Coronary artery (tissue), 2 donors: ENCODE measurements around the gene FBN2.

Experiments used
- DNase-seq: peaks from one replicate; pipeline ENCODE4 v3.0.0-alpha.2; 2017; ENCODE audit warnings: low spot score
- H3K27ac ChIP-seq, 2 donors: fragments of 200-600 bp; sonication (generic); one replicate each; pipeline ENCODE4 v1.5.1; 2016 to 2019
- H3K4me3 ChIP-seq: fragments of 200-600 bp; sonication (generic); 2 replicates; pipeline ENCODE4 v1.5.1; 2016; ENCODE audit warnings: mild to moderate bottlenecking, moderate library complexity
- TF ChIP-seq, protein P1 (sequence below): fragments of 200-600 bp; sonication (generic); IDR thresholded peaks from one replicate; pipeline ENCODE4 v1.5.1; 2019; ENCODE audit warnings: antibody characterized with exemption

FBN2 gene

DNA sequence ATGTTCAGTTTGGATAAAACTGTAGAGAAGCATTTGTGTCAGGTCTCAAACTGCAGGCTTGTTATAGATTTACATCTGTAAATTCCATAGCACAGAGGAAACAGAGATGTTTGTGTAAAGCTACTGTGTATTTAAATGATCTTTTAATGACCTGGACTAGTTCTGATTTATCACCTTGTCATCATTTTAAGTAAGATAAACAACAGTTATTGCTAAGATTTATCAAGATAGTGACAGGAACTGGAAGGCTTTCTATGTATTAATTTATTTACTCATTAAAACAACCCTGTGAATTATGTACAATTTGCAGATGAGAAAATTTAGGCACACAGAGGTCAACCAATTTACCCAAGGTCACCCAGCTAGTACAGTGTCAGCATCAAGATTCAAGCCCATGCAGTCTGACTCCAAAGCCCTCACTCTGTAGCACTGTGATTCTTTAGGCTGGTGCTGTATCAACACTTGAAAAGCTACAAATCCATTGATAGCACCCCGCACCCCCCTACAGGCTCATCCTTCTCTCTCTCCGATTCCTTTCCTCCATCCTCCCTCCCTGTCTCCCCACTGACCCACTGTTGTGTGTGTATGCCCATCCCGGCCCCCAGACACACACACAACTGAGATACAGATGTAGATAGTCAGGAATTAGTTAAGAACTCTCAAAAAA, 184.5 kb downstream of the FBN2 start:
- H3K4me3 ChIP-seq: no peak overlapping the region

DNA sequence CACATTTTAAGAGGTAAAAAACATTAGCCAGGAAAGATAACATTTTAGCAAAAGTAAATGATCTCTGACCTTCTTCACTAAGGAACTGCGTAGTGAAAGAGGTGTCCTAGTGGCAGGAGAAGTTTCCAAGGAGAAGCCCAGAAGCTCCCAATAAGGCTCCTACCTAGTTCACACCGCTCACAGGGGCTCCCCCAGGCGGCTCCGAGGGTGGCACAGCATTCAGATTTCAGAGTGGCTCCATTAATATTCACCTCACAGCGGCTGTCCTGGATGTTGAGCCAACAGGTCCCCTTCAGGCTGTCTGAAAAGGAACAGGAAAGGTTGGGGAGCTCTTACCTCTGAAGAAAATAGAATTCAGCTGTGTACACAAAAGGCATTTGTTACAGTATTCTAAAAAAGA, 187.3 kb downstream of the FBN2 start:
- Histone ChIP-seq H3K27ac (no peak overlapping the region), H3K4me3 (no peak overlapping the region)
- TF ChIP-seq, protein P1, sequence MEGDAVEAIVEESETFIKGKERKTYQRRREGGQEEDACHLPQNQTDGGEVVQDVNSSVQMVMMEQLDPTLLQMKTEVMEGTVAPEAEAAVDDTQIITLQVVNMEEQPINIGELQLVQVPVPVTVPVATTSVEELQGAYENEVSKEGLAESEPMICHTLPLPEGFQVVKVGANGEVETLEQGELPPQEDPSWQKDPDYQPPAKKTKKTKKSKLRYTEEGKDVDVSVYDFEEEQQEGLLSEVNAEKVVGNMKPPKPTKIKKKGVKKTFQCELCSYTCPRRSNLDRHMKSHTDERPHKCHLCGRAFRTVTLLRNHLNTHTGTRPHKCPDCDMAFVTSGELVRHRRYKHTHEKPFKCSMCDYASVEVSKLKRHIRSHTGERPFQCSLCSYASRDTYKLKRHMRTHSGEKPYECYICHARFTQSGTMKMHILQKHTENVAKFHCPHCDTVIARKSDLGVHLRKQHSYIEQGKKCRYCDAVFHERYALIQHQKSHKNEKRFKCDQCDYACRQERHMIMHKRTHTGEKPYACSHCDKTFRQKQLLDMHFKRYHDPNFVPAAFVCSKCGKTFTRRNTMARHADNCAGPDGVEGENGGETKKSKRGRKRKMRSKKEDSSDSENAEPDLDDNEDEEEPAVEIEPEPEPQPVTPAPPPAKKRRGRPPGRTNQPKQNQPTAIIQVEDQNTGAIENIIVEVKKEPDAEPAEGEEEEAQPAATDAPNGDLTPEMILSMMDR: no peak
- DNase-seq: no peak

More for the DNA sequence above, 184.5 kb downstream of the FBN2 start:
- H3K27ac ChIP-seq: no peak overlapping the region
- no peak for DNase-seq
- TF ChIP-seq, protein P1: no peak

DNA sequence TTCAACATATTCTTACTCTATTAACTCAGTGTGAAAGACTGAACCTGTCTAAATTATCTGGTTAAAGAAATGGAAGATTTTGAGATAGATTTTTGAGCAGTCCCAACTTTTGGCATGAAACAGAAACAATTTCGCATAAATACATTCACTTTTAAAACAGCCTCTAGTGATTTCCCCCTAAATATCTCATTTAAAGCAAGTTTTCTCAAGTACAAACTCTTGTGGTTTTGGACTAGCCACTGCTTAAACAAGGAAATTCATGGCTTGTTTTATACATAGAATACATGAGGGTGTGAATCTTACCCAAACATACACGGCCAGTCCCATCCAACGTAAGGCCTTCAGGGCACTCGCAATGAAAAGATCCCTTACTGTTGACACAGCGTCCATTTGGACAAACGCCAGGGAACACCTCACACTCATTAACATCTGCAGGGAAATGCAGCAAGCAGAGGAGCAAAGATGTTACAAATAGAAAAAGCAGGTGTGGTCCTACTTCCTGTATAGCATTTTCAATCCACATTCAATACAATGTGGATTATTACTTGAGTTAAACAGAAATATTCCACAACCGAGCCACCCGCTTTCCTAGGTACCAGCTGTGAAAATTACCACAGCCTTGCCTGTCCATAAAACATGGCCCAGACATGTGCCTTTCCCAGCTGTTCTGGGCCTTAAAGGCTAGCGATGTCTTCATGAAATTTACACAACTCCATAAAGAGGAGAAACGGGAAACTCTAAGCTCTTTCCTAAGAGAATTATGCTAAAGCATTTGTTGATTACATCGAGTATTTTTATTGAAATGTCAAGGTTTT, 188.8 kb downstream of the FBN2 start:
- Histone ChIP-seq H3K27ac (no peak overlapping the region), H3K4me3 (no peak overlapping the region)
- no peak for DNase-seq
- TF ChIP-seq, protein P1: no peak

DNA sequence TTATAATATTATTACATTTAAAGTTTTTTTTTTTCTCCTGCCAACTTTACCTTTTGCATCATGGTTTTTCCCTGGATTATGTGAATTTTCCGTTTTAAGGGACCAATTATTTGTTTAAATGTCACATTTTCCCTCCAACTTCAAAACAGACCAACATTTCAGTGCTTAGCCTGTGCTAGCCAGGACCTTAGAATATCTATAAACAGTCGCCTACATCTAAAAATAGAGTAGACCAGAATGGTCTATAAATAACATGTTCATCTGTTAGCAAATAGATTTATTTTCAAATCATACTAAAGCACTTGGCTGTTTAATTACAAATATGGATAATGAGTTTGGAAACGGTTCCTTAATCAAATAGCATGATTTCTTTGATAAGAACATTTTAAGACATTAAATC, 192.0 kb downstream of the FBN2 start:
- no peak for DNase-seq
- Histone ChIP-seq H3K27ac (no peak overlapping the region), H3K4me3 (no peak overlapping the region)
- TF ChIP-seq, protein P1: no peak

DNA sequence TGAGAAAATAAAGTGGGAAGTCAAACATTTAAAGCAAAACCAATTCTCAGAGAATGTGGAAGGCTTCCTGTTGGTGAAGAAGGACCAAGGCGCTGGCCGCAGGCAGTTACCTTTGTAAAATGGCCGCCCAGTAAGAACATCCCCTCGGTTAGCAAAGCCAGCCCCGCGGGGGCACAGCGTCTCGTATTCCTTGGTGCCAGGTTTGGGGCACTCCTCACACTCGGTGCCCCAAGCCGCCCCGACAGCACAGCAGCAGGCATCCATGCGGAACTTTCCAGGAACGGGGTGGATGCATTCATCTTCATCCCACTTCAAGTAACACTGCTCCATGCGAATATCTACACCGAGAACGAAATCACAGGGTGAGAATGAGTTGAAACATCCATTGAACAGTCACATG, 192.8 kb downstream of the FBN2 start:
- H3K27ac ChIP-seq: no peak overlapping the region
- DNase-seq: no peak
- TF ChIP-seq, protein P1: no peak
- no peak overlapping the region for H3K4me3 ChIP-seq

DNA sequence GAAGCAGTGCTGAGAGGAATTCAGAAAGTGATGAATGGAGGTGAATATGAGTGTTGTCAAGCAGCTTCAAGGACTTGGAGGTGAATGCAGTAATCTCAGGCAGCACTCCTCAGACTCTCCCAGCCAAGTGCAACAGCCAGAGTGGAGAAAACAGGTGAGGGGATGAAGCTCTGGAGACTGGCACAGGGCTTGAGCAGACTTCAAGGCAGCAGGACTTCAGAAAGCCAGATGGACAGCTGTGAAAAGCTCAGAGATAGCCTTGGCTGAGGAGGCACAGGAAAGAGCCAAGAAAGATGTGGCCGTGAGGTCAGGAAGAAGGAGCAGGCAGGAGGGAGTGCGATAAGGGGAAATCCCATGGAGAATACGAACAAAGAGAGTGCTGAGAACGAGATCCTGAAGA, 194.9 kb downstream of the FBN2 start:
- Histone ChIP-seq H3K27ac (no peak overlapping the region), H3K4me3 (no peak overlapping the region)
- TF ChIP-seq, protein P1: no peak
- no peak for DNase-seq

DNA sequence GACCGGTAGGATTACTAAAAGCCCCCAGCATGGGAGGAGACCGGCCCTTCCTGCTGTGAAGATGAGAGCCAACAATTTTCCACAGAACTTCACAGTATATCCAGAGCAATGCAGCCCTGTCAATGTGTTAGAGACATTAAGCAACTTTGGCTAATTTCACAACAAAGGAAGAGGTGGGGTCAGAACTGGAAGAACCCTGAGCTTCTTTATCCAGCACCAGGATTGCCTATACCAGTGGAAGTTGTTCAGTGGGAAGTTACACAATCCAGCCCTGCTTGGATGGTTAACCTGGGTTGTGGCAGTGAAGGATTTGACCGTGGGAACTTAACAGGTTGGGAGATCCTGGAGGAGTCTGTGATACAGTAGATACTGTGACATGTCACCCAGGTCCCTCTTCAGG, 197.0 kb downstream of the FBN2 start:
- no peak overlapping the region for H3K27ac ChIP-seq
- DNase-seq: no peak
- TF ChIP-seq, protein P1: no peak

More for the DNA sequence above, 197.0 kb downstream of the FBN2 start:
- H3K4me3 ChIP-seq: no peak overlapping the region
